Rectal smooth muscle tissue (tissue), 1 donor: ENCODE measurements around the gene TP53RK.

Source experiments
- H3K27ac ChIP-seq: one replicate; pipeline ENCODE4 v1.7.0; 2013; ENCODE audit warnings: low read depth, low read length, inconsistent platforms
- H3K27me3 ChIP-seq: one replicate; pipeline ENCODE4 v1.7.0; 2013; ENCODE audit warnings: low read length; ENCODE audit not compliant: control insufficient read depth, insufficient read depth
- H3K36me3 ChIP-seq: one replicate; pipeline ENCODE4 v1.7.0; 2013; ENCODE audit warnings: low read length; ENCODE audit not compliant: control insufficient read depth, insufficient read depth
- H3K4me1 ChIP-seq: one replicate; pipeline ENCODE4 v1.7.0; 2013; ENCODE audit warnings: low read length; ENCODE audit not compliant: control insufficient read depth, insufficient read depth
- H3K4me3 ChIP-seq: one replicate; pipeline ENCODE4 v1.7.0; 2013; ENCODE audit warnings: low read length
- H3K9ac ChIP-seq: one replicate; pipeline ENCODE4 v1.7.0; 2013; ENCODE audit warnings: low read length

The TP53RK gene

DNA sequence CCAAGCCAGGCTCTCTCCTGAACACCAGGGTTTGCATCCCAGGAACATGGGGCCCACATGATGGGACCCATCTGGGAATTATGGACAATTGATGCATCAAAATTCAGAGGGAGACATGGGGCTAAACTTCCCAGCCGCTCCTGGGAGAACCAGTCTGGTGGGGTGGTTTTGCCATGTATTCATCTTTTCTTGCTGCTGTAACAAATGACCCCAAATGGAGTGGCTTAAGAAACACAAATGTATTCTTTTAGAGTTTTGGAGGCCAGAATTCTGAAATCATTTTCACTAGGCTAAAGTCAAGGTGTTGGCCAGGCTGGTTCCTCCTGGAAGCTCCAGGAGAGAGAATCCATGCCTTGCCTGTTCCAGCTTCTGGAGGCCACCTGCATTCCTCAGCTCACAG lies 44.5 kb downstream of the TP53RK start:
- H3K36me3 ChIP-seq: no peaks in the 10 kb centered on the region
- H3K9ac ChIP-seq: no peak overlapping the region
- no peaks in the 10 kb centered on the region for H3K4me1 ChIP-seq
- peaks cover 3% of the 10 kb centered on the region for H3K27me3 ChIP-seq
- no peak overlapping the region for H3K27ac ChIP-seq
- no peak overlapping the region for H3K4me3 ChIP-seq

- Histone ChIP-seq H3K27me3 (peaks cover 3% of the 10 kb centered on the region), H3K27ac (no peak overlapping the region), H3K4me3 (no peak overlapping the region), H3K9ac (no peak overlapping the region), H3K4me1 (no peaks in the 10 kb centered on the region), H3K36me3 (no peaks in the 10 kb centered on the region)
Measured at GRCh38 chr20:46644160-46644559, 45.1 kb downstream of the TP53RK start.

GRCh38 chr20:46642969-46643343 lies 46.3 kb downstream of the TP53RK start:
- H3K9ac ChIP-seq: no peak overlapping the region
- no peak overlapping the region for H3K4me3 ChIP-seq
- no peaks in the 10 kb centered on the region for H3K4me1 ChIP-seq
- H3K36me3 ChIP-seq: no peaks in the 10 kb centered on the region
- H3K27ac ChIP-seq: no peak overlapping the region
- H3K27me3 ChIP-seq: peaks cover 3% of the 10 kb centered on the region

DNA sequence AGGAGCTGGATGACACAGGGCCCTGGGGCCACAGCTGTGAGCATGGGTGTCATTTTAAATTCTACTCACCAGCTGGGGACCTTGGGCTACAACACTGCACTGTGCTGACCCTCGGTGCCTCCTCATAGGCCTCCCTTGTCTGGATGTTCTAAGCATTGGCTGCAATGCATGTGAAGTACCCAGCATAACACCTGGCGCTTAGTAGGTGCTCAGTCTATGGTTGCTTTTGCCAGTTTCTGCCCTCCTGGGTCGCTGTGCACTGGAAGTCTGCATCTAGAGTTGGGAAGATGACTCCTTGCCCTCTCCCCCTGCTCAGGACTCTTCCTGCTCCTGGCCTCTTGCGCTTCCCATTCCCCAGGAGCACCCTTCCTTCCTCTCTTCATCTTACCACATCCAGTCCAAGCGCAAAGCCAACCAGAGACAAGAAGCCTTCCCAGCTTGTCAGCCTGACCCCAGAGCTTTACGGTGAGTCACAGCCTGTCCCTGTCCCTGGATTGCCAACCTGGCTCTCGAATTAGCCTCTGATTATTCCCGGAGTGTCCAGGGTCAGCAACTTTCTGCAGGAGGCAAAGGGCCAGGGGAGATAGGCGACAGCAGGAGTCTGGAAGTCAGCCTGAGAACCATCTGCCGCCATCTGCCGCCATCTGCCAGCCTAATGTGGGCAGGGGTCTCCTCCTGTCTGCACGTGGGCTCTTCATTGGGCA lies 46.8 kb downstream of the TP53RK start:
- no peaks in the 10 kb centered on the region for H3K36me3 ChIP-seq
- peaks cover 3% of the 10 kb centered on the region for H3K27me3 ChIP-seq
- H3K27ac ChIP-seq: no peak overlapping the region
- no peak overlapping the region for H3K9ac ChIP-seq
- no peak overlapping the region for H3K4me3 ChIP-seq
- H3K4me1 ChIP-seq: no peaks in the 10 kb centered on the region

GRCh38 chr20:46641424-46641823 lies 47.8 kb downstream of the TP53RK start:
- Histone ChIP-seq H3K27me3 (peaks cover 3% of the 10 kb centered on the region), H3K27ac (no peak overlapping the region)

DNA sequence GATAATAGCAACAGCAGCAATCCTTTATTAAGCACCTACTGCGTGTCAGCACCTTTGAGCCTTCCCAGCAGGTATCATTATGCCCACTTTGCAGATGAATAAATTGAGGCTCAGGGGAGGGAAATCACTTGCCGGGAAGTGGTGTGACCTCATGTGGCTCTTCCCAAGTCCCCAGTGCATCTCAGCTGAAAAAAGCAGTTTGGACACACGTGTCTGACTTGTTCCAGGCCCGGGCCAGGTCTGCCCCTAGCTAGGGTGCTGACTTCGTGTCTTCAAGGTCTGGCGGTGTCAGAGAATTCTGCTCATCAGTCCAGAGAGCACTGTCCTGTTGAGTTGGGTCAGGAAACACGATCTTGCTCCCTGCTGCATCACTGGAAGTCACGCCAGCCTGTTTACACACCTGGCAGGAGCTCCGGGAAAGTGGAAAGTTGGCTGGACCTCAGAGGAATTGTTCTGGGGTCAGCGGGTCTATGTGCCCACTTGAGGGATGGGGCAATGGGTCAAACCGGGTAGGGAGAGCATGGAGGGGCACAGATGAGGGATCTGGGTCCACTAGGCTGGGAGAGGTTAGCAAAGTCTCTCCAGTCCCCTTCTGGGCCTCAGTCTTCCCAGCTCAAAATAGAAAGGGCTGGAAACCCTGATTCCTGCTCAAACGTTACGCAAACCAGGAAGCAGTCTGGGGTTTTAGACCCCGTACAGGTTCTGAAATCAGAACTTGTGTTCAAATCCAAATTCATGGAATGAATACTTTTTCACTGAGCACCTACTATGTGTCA lies 48.5 kb downstream of the TP53RK start:
- H3K4me1 ChIP-seq: no peaks in the 10 kb centered on the region
- no peaks in the 10 kb centered on the region for H3K36me3 ChIP-seq
- no peak overlapping the region for H3K4me3 ChIP-seq
- peaks cover 3% of the 10 kb centered on the region for H3K27me3 ChIP-seq
- H3K9ac ChIP-seq: no peak overlapping the region
- H3K27ac ChIP-seq: no peak overlapping the region

More at GRCh38 chr20:46641424-46641823, 47.8 kb downstream of the TP53RK start:
- Histone ChIP-seq H3K9ac (no peak overlapping the region), H3K4me1 (no peaks in the 10 kb centered on the region), H3K4me3 (no peak overlapping the region), H3K36me3 (no peaks in the 10 kb centered on the region)

DNA sequence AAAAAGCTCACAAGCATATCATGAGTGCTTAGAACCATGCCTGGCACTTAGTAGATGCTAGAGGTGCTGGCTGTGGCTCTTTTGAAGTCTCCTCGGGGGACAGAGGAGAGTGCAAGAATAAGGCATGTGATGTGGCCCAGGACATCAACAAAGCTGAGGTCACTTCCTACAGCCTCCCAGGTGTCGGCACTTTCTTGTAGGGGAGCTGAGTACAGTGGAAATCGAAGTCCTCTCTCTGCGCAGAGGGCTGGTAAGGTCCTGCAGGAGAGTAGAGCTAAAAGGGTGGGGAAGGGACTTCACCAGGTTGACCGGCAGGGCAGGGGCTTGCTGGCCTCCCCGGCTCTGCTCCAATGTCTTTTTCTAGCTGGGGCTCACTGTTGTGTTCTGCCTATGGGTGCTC lies 49.2 kb downstream of the TP53RK start:
- no peak overlapping the region for H3K9ac ChIP-seq
- no peaks in the 10 kb centered on the region for H3K36me3 ChIP-seq
- H3K4me1 ChIP-seq: no peaks in the 10 kb centered on the region
- H3K27me3 ChIP-seq: peaks cover 3% of the 10 kb centered on the region
- H3K27ac ChIP-seq: no peak overlapping the region
- no peak overlapping the region for H3K4me3 ChIP-seq

GRCh38 chr20:46639587-46639986 lies 49.7 kb downstream of the TP53RK start:
- Histone ChIP-seq H3K9ac (no peak overlapping the region), H3K4me1 (no peaks in the 10 kb centered on the region), H3K27ac (no peak overlapping the region), H3K4me3 (no peak overlapping the region), H3K36me3 (no peaks in the 10 kb centered on the region), H3K27me3 (peaks cover 3% of the 10 kb centered on the region)

DNA sequence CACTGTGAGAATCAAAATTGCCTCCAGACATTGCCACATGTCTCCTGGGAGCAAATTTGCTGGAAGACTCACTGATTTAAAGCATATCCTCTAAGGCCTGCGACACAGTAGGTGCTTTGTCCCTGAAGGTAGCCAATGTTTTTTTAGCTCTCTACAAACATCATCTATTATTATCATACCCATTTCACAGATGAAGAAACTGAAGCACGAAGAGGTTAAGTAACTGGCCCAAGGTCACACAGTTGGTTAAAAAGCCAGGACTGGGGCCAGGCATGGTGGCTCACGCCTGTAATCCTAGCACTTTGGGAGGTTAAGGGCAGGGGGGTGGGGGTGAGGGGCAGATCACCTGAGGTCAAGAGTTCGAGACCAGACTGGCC lies 50.4 kb downstream of the TP53RK start:
- no peaks in the 10 kb centered on the region for H3K4me1 ChIP-seq

GRCh38 chr20:46638134-46638897 lies 50.9 kb downstream of the TP53RK start:
- Histone ChIP-seq H3K9ac (no peak overlapping the region), H3K27ac (no peak overlapping the region), H3K27me3 (peaks cover 3% of the 10 kb centered on the region), H3K4me1 (no peaks in the 10 kb centered on the region), H3K36me3 (no peaks in the 10 kb centered on the region), H3K4me3 (no peak overlapping the region)

More for the DNA sequence above, 50.4 kb downstream of the TP53RK start:
- Histone ChIP-seq H3K9ac (no peak overlapping the region), H3K27ac (no peak overlapping the region), H3K4me3 (no peak overlapping the region), H3K36me3 (no peaks in the 10 kb centered on the region), H3K27me3 (peaks cover 3% of the 10 kb centered on the region)

- no peak overlapping the region for H3K27ac ChIP-seq
- no peaks in the 10 kb centered on the region for H3K36me3 ChIP-seq
- no peak overlapping the region for H3K9ac ChIP-seq
- H3K27me3 ChIP-seq: peaks cover 3% of the 10 kb centered on the region
- H3K4me1 ChIP-seq: no peaks in the 10 kb centered on the region
- H3K4me3 ChIP-seq: no peak overlapping the region
Measured at GRCh38 chr20:46637427-46638133, 51.7 kb downstream of the TP53RK start.

DNA sequence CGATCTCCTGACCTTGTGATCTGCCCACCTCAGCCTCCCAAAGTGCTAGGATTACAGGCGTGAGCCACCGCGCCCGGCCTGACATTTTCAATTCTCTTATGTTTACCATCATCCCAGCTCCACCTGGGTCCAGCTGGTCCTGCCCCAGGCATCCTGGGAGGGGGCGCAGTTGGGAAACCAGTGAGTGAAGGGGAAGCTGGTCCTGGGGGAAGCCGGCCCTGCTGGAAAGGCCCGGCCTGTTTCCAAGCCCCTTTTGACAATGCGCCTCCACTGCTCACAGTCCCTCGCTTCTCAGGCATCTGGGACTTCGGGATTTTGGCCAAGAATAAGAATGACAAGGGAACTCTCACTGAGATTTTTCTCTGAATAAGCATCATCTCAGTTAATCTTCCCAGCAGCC lies 52.2 kb downstream of the TP53RK start:
- no peaks in the 10 kb centered on the region for H3K36me3 ChIP-seq
- H3K27me3 ChIP-seq: peaks cover 3% of the 10 kb centered on the region
- no peak overlapping the region for H3K4me3 ChIP-seq
- H3K27ac ChIP-seq: no peak overlapping the region
- H3K9ac ChIP-seq: no peak overlapping the region
- no peaks in the 10 kb centered on the region for H3K4me1 ChIP-seq
